Osteoblast (primary cell): ENCODE data around the gene SPEG. TPM values are rescaled to one million over a fixed set of nuclear protein-coding genes. Genes with fewer than 3 reads are reported as not detected.

Source experiments
- DNase-seq: peaks from one replicate; pipeline ENCODE4 v3.0.0; 2011; ENCODE audit warnings: low spot score, mixed read lengths; ENCODE audit not compliant: insufficient read length; ENCODE audit errors: missing footprints
- H2AFZ ChIP-seq: 2 replicates; pipeline ENCODE4 v1.6.0; 2011; ENCODE audit warnings: mild to moderate bottlenecking, low read length
- H3K27ac ChIP-seq: 2 replicates; pipeline ENCODE4 v1.5.1; 2011; ENCODE audit warnings: mild to moderate bottlenecking, low read depth, low read length, moderate library complexity
- H3K27me3 ChIP-seq: 2 replicates; pipeline ENCODE4 v1.6.0; 2012; ENCODE audit warnings: mild to moderate bottlenecking, control low read depth, inconsistent platforms, low read length, moderate library complexity; ENCODE audit not compliant: insufficient read depth
- H3K36me3 ChIP-seq: 2 replicates; pipeline ENCODE4 v1.5.1; 2011; ENCODE audit warnings: mild to moderate bottlenecking, low read length, control low read depth, moderate library complexity; ENCODE audit not compliant: insufficient read depth
- H3K4me1 ChIP-seq: 2 replicates; pipeline ENCODE4 v1.5.1; 2011; ENCODE audit warnings: mild to moderate bottlenecking, low read length, control low read depth, moderate library complexity; ENCODE audit not compliant: insufficient read depth
- H3K4me2 ChIP-seq: 2 replicates; pipeline ENCODE4 v1.6.0; 2011; ENCODE audit warnings: mild to moderate bottlenecking, low read length; ENCODE audit not compliant: insufficient read depth
- H3K4me3 ChIP-seq: fragments of 200-600 bp; sonication (generic); 3 replicates; pipeline ENCODE4 v1.5.1; 2012; ENCODE audit warnings: mild to moderate bottlenecking, low read length, inconsistent platforms; ENCODE audit not compliant: insufficient read depth
- H3K79me2 ChIP-seq: 2 replicates; pipeline ENCODE4 v1.6.0; 2012; ENCODE audit warnings: mild to moderate bottlenecking, low read length, control low read depth, inconsistent platforms; ENCODE audit not compliant: insufficient read depth
- H3K9me3 ChIP-seq: 2 replicates; pipeline ENCODE4 v1.5.1; 2011; ENCODE audit warnings: low read depth, low read length, control low read depth
- H4K20me1 ChIP-seq: 2 replicates; pipeline ENCODE4 v1.6.0; 2012; ENCODE audit warnings: mild to moderate bottlenecking, low read length, control low read depth; ENCODE audit not compliant: insufficient read depth
- total RNA-seq: library from RNA; depleted of rRNA; stranded (reverse); fragments of >200 nt; gene quantifications from 2 replicates; pipeline ENCODE4 v1.2.3, GENCODE V29; 2012
- TF ChIP-seq, protein P1 (sequence below): IDR thresholded peaks from 2 replicates; pipeline ENCODE4 v1.5.1; 2011; ENCODE audit warnings: mild to moderate bottlenecking, low read depth, low read length, moderate library complexity; ENCODE audit errors: extremely low read depth

Gene SPEG
- total RNA-seq, 1 donor: 26.4 TPM

DNA sequence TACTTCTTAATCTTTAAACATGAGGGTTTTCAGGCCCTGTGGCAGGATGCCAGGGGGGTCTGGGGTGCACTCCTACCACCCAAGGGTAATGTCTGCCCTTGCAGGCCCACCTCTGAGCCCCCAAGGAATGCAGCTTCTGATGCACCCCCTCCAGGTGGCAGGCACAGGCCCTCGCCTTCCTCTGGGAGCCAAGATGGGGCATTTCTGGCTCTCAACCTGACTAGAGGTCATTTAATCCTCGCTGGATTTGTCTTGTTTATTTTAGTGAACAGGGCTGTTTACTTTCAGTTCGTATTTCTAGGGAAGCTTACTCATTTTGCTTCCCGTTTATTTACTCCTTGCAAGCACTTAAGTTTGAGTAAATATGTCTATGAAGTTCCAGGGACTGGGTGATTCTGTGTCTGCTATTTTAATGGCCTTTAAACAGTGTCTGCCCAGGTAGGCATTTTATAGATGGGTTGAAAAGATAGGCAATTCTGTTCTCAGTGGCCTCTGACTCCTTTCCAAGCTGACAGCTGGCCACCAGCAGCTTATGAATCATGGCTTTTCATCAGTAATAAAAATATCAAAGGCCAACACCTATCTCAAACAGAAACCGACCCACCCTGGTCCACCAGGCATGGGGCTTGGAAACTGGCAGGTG lies 35.8 kb upstream of the SPEG start:
- H4K20me1 ChIP-seq: no peaks in the 10 kb centered on the region
- H3K4me3 ChIP-seq: no peak overlapping the region
- H2AFZ ChIP-seq: no peak overlapping the region
- no peak for DNase-seq
- H3K4me2 ChIP-seq: peak overlapping the region; percentile 48
- no peaks in the 10 kb centered on the region for H3K36me3 ChIP-seq
- H3K27me3 ChIP-seq: no peaks in the 10 kb centered on the region
- H3K9me3 ChIP-seq: no peaks in the 10 kb centered on the region
- H3K79me2 ChIP-seq: no peaks in the 10 kb centered on the region
- H3K27ac ChIP-seq: no peak overlapping the region
- TF ChIP-seq, protein P1, sequence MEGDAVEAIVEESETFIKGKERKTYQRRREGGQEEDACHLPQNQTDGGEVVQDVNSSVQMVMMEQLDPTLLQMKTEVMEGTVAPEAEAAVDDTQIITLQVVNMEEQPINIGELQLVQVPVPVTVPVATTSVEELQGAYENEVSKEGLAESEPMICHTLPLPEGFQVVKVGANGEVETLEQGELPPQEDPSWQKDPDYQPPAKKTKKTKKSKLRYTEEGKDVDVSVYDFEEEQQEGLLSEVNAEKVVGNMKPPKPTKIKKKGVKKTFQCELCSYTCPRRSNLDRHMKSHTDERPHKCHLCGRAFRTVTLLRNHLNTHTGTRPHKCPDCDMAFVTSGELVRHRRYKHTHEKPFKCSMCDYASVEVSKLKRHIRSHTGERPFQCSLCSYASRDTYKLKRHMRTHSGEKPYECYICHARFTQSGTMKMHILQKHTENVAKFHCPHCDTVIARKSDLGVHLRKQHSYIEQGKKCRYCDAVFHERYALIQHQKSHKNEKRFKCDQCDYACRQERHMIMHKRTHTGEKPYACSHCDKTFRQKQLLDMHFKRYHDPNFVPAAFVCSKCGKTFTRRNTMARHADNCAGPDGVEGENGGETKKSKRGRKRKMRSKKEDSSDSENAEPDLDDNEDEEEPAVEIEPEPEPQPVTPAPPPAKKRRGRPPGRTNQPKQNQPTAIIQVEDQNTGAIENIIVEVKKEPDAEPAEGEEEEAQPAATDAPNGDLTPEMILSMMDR: no peak
- peaks cover 16% of the 10 kb centered on the region for H3K4me1 ChIP-seq

DNA sequence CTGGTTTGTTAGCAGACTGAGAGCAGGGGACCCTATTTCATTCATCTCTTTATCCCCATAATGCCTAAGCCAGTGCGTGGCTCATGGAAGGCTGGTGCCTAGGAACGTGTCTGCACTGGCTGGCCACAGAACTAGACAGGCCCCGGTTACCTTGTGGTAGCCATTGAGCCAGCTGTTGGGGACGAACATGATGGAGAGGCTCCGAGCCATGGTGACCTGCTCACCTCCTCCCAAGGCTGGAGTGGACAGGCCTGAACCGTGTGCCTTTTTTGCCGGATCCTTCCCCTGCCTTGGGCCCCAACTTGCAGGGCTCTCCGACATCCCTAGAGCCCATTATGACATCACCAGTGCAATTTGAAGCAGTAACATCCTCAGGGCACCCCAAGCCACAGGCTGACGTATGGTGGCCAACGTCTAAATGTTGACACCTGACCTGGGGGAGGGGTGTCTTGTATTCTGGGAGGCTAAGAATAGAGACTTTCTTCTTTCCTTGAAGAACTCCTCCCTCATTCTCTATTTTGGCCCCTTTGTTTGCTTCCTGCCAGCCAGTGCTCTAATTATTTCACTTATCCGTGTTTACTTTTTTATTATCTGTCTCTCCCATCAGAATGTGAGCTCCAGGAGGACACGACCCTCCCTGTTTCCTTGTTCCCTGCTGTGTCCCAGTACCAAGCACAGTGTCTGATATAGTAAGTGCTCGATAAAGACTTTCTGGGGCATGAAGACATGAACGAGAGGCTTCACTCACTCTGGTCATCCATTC lies 34.7 kb upstream of the SPEG start:
- Histone ChIP-seq H3K4me1 (peaks cover 16% of the 10 kb centered on the region), H3K27ac (no peak overlapping the region), H3K9me3 (no peaks in the 10 kb centered on the region), H3K36me3 (no peaks in the 10 kb centered on the region), H2AFZ (no peak overlapping the region), H3K79me2 (no peaks in the 10 kb centered on the region), H3K4me2 (no peak overlapping the region), H4K20me1 (no peaks in the 10 kb centered on the region), H3K27me3 (no peaks in the 10 kb centered on the region), H3K4me3 (no peak overlapping the region)
- TF ChIP-seq, protein P1: no peak
- no peak for DNase-seq

DNA sequence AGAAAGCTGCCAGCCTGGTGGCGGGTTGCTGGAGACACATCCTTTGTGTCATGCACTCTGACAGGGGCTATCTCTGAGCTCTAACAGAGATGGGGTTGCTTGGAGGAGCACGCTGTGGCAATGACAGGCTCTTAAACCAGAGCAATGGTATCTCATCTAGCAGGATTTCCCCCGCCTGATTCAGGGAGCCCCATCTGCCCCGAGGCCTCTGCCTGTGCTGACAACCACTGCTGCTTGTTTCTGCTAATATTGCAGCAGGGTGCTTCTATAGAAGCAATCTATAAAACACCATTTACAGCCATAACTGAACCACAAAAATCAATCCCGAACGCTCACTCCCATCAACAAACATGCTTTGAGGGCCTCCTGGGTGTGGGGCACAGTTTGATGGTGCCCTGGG lies 34.1 kb upstream of the SPEG start:
- Histone ChIP-seq H3K27me3 (no peaks in the 10 kb centered on the region), H3K9me3 (no peaks in the 10 kb centered on the region), H3K79me2 (no peaks in the 10 kb centered on the region), H3K4me2 (no peak overlapping the region), H3K4me3 (no peak overlapping the region), H3K27ac (no peak overlapping the region), H2AFZ (no peak overlapping the region), H3K36me3 (no peaks in the 10 kb centered on the region), H3K4me1 (peaks cover 16% of the 10 kb centered on the region), H4K20me1 (no peaks in the 10 kb centered on the region)
- no peak for DNase-seq
- TF ChIP-seq, protein P1: no peak

DNA sequence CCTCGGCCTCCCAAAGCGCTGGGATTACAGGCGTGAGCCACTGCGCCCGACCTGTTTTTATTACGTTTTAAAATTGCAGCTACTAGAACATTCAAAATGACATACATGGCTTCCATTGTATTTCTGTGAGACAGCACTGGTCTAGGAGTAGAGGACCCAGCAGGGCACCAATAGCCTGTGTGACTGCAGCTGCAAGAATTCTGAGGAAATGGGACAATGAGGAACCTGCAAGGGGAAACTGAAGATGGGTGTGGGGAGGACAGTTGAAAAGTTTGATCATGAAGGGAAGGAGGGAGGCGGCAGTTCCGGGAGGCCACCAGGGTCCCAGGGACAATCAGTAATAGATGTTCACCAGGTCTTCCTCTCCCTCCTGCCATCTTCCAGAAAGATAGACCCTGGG lies 33.0 kb upstream of the SPEG start:
- Histone ChIP-seq H3K27me3 (no peaks in the 10 kb centered on the region), H3K4me3 (no peak overlapping the region), H3K79me2 (no peaks in the 10 kb centered on the region), H3K4me2 (no peak overlapping the region), H3K27ac (no peak overlapping the region), H3K9me3 (no peaks in the 10 kb centered on the region), H4K20me1 (no peaks in the 10 kb centered on the region), H3K4me1 (peaks cover 22% of the 10 kb centered on the region), H2AFZ (no peak overlapping the region), H3K36me3 (no peaks in the 10 kb centered on the region)
- TF ChIP-seq, protein P1: no peak
- DNase-seq: peak; percentile 37
